Kidney (tissue), 14 donors: ENCODE data around the gene RAB11A. TPM values are rescaled to one million over a fixed set of nuclear protein-coding genes. Genes with fewer than 3 reads are reported as not detected.

Experiments
- DNase-seq, 5 donors: peaks; one replicate each; pipeline ENCODE4 v3.0.0-alpha.2; 2013 to 2020
- FAIRE-seq: peaks from 2 replicates; lab custom pipeline; 2012; peaks lifted over from hg19 to GRCh38; lab: Jason Lieb, UNC
- H3K27ac ChIP-seq, 2 donors: one replicate each; pipeline ENCODE4 v1.7.0; 2013; ENCODE audit warnings: low read depth in 2 of 2, low read length in 2 of 2, inconsistent platforms in 1 of 2
- H3K27me3 ChIP-seq: one replicate; pipeline ENCODE4 v1.7.1; 2013; ENCODE audit warnings: low read length, inconsistent platforms; ENCODE audit not compliant: control insufficient read depth, insufficient read depth
- H3K36me3 ChIP-seq, 3 donors: one replicate each; pipeline versions ENCODE4 v1.7.0 to v1.7.1; 2013; ENCODE audit warnings: low read length in 3 of 3, control low read depth in 1 of 3, inconsistent platforms in 1 of 3; ENCODE audit not compliant: insufficient read depth in 3 of 3, control insufficient read depth in 2 of 3
- H3K4me1 ChIP-seq, 3 donors: one replicate each; pipeline versions ENCODE4 v1.7.0 to v1.7.1; 2013; ENCODE audit warnings: low read length in 3 of 3, inconsistent platforms in 1 of 3, low read depth in 1 of 3; ENCODE audit not compliant: control insufficient read depth in 2 of 3, insufficient read depth in 2 of 3
- H3K4me3 ChIP-seq, 3 donors: one replicate each; pipeline versions ENCODE4 v1.7.0 to v1.8.1; 2013; ENCODE audit warnings: low read length in 3 of 3, control low read depth in 1 of 3, inconsistent platforms in 1 of 3
- H3K9ac ChIP-seq, 3 donors: one replicate each; pipeline versions ENCODE4 v1.7.0 to v1.7.1; 2013; ENCODE audit warnings: low read length in 3 of 3, control low read depth in 1 of 3, inconsistent platforms in 1 of 3
- H3K9me3 ChIP-seq, 3 donors: one replicate each; pipeline versions ENCODE4 v1.7.0 to v1.7.1; 2013; ENCODE audit warnings: low read length in 3 of 3, control low read depth in 1 of 3, inconsistent platforms in 1 of 3; ENCODE audit not compliant: control insufficient read depth in 2 of 3, insufficient read depth in 1 of 3
- intact Hi-C: fragments of 100-400 bp; cut with DNase I; formaldehyde crosslinking; loops from one replicate; pipeline ENCODE4 v1.11.1; 2022
- polyA plus RNA-seq: library from polyadenylated mRNA; stranded (reverse); fragments of 350-450 nt; fragmentation: Illumina TruSeq; extraction: RNeasy Lipid Tissue Mini Kit (QIAGEN cat#74804); gene quantifications from one replicate; pipeline ENCODE4 v1.2.3, GENCODE V29; 2014; ENCODE audit warnings: low read depth, low replicate concordance; ENCODE audit not compliant: insufficient read depth
- total RNA-seq: library from RNA; stranded (reverse); fragmentation: NEBNext Ultra II Directional; extraction: Animal tissue kit (Norgen Biotek cat#: 25700); gene quantifications from one replicate; pipeline ENCODE4 v1.2.1, GENCODE V29; 2021
- TF ChIP-seq, protein P1 (sequence below): IDR thresholded peaks from 3 replicates; pipeline ENCODE4 v1.5.1; 2012; ENCODE audit warnings: mild to moderate bottlenecking, moderate library complexity, borderline replicate concordance; ENCODE audit not compliant: insufficient read depth; ENCODE audit errors: extremely low read depth
- donor health status: control.
- donor health status: control.
- donor health status: control.
- donor health status: control.
- donor health status: control.
- donor health status: DM: yes; HTN: yes; CAD: no.
- donor health status: Normal renal cell carcinoma (clear cell type).

Gene RAB11A
- total and polyA plus RNA-seq, 2 donors from 2014 or later: 216 to 249 TPM

DNA sequence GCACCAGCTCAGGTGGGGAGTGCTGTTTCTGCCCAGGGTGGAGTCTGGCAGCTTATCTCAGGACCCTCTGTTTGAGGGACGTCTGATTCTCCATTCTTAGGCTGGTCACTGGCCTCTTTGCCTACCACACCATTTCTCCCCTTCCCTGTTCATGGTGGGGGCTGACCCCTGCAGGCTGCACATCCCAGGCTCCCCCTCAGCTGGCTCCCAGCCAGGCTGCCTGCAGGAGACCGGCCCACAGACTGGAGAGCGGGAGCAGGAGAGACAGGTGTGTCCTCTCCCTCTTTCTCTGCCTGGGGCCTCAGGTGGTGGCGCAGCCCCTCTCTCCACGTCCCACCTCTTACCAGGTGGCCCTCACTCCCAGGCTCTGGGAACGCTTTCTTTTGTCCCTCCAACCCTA, 60.8 kb downstream of the RAB11A start:
- no peak for FAIRE-seq
- no peak for DNase-seq
- TF ChIP-seq, protein P1, sequence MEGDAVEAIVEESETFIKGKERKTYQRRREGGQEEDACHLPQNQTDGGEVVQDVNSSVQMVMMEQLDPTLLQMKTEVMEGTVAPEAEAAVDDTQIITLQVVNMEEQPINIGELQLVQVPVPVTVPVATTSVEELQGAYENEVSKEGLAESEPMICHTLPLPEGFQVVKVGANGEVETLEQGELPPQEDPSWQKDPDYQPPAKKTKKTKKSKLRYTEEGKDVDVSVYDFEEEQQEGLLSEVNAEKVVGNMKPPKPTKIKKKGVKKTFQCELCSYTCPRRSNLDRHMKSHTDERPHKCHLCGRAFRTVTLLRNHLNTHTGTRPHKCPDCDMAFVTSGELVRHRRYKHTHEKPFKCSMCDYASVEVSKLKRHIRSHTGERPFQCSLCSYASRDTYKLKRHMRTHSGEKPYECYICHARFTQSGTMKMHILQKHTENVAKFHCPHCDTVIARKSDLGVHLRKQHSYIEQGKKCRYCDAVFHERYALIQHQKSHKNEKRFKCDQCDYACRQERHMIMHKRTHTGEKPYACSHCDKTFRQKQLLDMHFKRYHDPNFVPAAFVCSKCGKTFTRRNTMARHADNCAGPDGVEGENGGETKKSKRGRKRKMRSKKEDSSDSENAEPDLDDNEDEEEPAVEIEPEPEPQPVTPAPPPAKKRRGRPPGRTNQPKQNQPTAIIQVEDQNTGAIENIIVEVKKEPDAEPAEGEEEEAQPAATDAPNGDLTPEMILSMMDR: no peak
- H3K4me3 ChIP-seq: no peak overlapping the region
- H3K9ac ChIP-seq: no peak overlapping the region
- no peaks in the 10 kb centered on the region for H3K36me3 ChIP-seq
- H3K27ac ChIP-seq: no peak overlapping the region
- H3K9me3 ChIP-seq: no peaks in the 10 kb centered on the region
- intact Hi-C loops: no loop called here
- H3K4me1 ChIP-seq: no peaks in the 10 kb centered on the region
- no peaks in the 10 kb centered on the region for H3K27me3 ChIP-seq

DNA sequence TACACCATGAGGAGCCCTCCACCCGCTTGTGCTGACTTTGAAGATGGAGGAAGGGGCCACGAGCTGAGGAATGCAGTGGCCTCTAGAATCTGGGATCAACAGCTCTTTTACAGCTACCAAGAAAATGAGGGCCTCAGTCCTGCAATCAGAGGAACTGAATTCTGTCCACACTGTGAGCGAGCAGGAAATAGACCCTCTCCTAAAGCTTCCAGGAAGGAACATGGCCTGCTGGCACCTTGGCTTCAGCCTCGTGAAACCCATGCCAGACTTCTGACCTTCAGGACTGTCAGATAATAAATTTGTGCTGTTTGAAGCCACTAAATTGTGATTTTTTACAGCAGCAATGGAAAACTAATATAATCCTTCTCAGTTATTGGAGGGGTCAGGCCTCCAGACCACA, 61.9 kb downstream of the RAB11A start:
- no peak for FAIRE-seq

DNA sequence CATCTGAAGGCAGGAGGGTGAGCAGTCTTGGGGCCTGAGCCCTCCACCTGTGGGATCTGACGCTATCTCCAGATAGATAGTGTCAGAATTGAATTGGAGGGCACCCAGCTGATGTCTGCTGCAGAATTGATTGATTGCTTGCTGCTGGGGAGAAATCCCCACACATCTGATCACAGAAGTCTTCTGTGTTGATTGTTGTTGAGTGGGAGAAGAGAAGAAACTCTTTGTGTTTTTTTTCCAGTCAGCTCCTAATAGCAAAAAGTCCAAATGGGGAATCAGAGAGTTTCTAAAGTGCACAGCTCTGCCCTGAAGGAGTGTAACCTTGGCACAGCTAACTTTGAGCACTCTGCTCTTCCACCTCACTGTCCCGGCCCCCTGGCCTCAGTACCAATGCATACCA, 66.1 kb downstream of the RAB11A start:
- DNase-seq: no peak
- FAIRE-seq: no peak
- Histone ChIP-seq H3K9ac (no peak overlapping the region), H3K4me1 (no peaks in the 10 kb centered on the region), H3K9me3 (no peaks in the 10 kb centered on the region), H3K36me3 (no peaks in the 10 kb centered on the region), H3K4me3 (no peak overlapping the region), H3K27me3 (no peaks in the 10 kb centered on the region), H3K27ac (no peak overlapping the region)
- intact Hi-C loops: no loop called here
- TF ChIP-seq, protein P1: no peak

More for the DNA sequence above, 61.9 kb downstream of the RAB11A start:
- intact Hi-C loops: no loop called here
- Histone ChIP-seq H3K27me3 (no peaks in the 10 kb centered on the region), H3K36me3 (no peaks in the 10 kb centered on the region), H3K27ac (no peak overlapping the region), H3K9me3 (no peaks in the 10 kb centered on the region), H3K4me3 (no peak overlapping the region), H3K4me1 (no peaks in the 10 kb centered on the region), H3K9ac (no peak overlapping the region)
- no peak for DNase-seq
- TF ChIP-seq, protein P1: no peak

- no peaks in the 10 kb centered on the region for H3K27me3 ChIP-seq
- TF ChIP-seq, protein P1: no peak
- no peaks in the 10 kb centered on the region for H3K9me3 ChIP-seq
- intact Hi-C loops: no loop called here
- FAIRE-seq (no peak), DNase-seq (no peak)
- no peaks in the 10 kb centered on the region for H3K4me1 ChIP-seq
- no peak overlapping the region for H3K27ac ChIP-seq
- no peak overlapping the region for H3K9ac ChIP-seq
- no peaks in the 10 kb centered on the region for H3K36me3 ChIP-seq
- no peak overlapping the region for H3K4me3 ChIP-seq
Measured at GRCh38 chr15:65936282-65936681, 67.0 kb downstream of the RAB11A start.
